Liver (tissue), 3 donors: Measurements from ENCODE around the gene SLC25A10.

Source experiments
- GABPA ChIP-seq, 2 donors: IDR thresholded peaks in 1 of 2; conservative IDR thresholded peaks in 1 of 2; 2 replicates each; pipeline ENCODE4 v1.6.1; 2016; ENCODE audit warnings: antibody characterized with exemption in 2 of 2, mild to moderate bottlenecking in 1 of 2, moderate library complexity in 1 of 2
- NR2F2 ChIP-seq: IDR thresholded peaks from 2 replicates; pipeline ENCODE4 v1.6.1; 2016; ENCODE audit warnings: antibody characterized with exemption
- RAD21 ChIP-seq, 2 donors: IDR thresholded peaks; 2 replicates each; pipeline ENCODE4 v1.6.1; 2016; ENCODE audit warnings: antibody characterized with exemption in 2 of 2, mild to moderate bottlenecking in 2 of 2
- RXRA ChIP-seq, 2 donors: IDR thresholded peaks; 2 replicates each; pipeline ENCODE4 v1.6.1; 2017 to 2018; ENCODE audit warnings: antibody characterized with exemption in 2 of 2, mild to moderate bottlenecking in 1 of 2
- TAF1 ChIP-seq: conservative IDR thresholded peaks from 2 replicates; pipeline ENCODE4 v1.6.1; 2016; ENCODE audit warnings: antibody characterized with exemption, mild to moderate bottlenecking
- YY1 ChIP-seq: IDR thresholded peaks from 2 replicates; pipeline ENCODE4 v1.6.1; 2016; ENCODE audit warnings: antibody characterized with exemption, mild to moderate bottlenecking
- TF ChIP-seq, protein P1 (sequence below): fragments of 150-350 bp; IDR thresholded peaks from 2 replicates; pipeline ENCODE4 v1.5.1; 2017; ENCODE audit warnings: improper control_type of control experiment, low read depth, low read length; ENCODE audit not compliant: missing input control
- TF ChIP-seq, protein P2 (sequence below): IDR thresholded peaks from 2 replicates; pipeline ENCODE4 v1.6.1; 2016; ENCODE audit warnings: antibody characterized with exemption
- TF ChIP-seq, protein P3 (sequence below): IDR thresholded peaks from 2 replicates; pipeline ENCODE4 v1.6.1; 2016; ENCODE audit warnings: antibody characterized with exemption, mild to moderate bottlenecking
- TF ChIP-seq, protein P4 (sequence below): IDR thresholded peaks from 2 replicates; pipeline ENCODE4 v1.6.1; 2016; ENCODE audit warnings: antibody characterized with exemption
- TF ChIP-seq, protein P5 (sequence below): IDR thresholded peaks from 2 replicates; pipeline ENCODE4 v1.6.1; 2016; ENCODE audit warnings: antibody characterized with exemption
- donor health status: healthy.
- donor health status: healthy.

DNA sequence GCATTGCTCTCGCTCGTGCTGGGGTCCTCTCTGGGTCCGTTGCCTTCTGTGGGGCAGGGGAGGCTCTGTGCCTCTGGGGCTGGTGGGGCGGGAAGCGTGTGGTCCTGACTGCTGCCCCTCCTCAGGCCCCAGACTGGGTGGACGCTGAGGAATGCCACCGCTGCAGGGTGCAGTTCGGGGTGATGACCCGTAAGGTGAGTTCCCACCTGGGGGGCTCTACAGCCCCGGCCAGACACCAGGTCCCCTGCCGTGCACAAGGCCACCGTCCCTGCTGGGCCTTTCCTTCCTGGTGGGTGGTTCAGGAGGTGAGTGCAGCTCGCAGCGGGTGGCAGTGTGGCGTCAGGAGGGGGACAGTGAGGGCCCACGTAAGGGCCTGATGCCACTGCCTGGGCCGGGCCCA is 21.5 kb upstream of the SLC25A10 start:
- TF ChIP-seq, protein P1, sequence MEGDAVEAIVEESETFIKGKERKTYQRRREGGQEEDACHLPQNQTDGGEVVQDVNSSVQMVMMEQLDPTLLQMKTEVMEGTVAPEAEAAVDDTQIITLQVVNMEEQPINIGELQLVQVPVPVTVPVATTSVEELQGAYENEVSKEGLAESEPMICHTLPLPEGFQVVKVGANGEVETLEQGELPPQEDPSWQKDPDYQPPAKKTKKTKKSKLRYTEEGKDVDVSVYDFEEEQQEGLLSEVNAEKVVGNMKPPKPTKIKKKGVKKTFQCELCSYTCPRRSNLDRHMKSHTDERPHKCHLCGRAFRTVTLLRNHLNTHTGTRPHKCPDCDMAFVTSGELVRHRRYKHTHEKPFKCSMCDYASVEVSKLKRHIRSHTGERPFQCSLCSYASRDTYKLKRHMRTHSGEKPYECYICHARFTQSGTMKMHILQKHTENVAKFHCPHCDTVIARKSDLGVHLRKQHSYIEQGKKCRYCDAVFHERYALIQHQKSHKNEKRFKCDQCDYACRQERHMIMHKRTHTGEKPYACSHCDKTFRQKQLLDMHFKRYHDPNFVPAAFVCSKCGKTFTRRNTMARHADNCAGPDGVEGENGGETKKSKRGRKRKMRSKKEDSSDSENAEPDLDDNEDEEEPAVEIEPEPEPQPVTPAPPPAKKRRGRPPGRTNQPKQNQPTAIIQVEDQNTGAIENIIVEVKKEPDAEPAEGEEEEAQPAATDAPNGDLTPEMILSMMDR, result no peak
- TF ChIP-seq YY1 (no peak), NR2F2 (no peak), RXRA (IDR thresholded peaks at IDR 0.05) (no peak), TAF1 (no peak), RAD21 (IDR thresholded peaks at IDR 0.05) (no peak), GABPA (IDR thresholded peaks at IDR 0.05 in 1 of 2, conservative IDR thresholded peaks at IDR 0.05 in 1 of 2) (no peak)
- TF ChIP-seq, protein P2, sequence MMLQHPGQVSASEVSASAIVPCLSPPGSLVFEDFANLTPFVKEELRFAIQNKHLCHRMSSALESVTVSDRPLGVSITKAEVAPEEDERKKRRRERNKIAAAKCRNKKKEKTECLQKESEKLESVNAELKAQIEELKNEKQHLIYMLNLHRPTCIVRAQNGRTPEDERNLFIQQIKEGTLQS, result no peak
- TF ChIP-seq, protein P3, sequence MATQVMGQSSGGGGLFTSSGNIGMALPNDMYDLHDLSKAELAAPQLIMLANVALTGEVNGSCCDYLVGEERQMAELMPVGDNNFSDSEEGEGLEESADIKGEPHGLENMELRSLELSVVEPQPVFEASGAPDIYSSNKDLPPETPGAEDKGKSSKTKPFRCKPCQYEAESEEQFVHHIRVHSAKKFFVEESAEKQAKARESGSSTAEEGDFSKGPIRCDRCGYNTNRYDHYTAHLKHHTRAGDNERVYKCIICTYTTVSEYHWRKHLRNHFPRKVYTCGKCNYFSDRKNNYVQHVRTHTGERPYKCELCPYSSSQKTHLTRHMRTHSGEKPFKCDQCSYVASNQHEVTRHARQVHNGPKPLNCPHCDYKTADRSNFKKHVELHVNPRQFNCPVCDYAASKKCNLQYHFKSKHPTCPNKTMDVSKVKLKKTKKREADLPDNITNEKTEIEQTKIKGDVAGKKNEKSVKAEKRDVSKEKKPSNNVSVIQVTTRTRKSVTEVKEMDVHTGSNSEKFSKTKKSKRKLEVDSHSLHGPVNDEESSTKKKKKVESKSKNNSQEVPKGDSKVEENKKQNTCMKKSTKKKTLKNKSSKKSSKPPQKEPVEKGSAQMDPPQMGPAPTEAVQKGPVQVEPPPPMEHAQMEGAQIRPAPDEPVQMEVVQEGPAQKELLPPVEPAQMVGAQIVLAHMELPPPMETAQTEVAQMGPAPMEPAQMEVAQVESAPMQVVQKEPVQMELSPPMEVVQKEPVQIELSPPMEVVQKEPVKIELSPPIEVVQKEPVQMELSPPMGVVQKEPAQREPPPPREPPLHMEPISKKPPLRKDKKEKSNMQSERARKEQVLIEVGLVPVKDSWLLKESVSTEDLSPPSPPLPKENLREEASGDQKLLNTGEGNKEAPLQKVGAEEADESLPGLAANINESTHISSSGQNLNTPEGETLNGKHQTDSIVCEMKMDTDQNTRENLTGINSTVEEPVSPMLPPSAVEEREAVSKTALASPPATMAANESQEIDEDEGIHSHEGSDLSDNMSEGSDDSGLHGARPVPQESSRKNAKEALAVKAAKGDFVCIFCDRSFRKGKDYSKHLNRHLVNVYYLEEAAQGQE, result no peak
- TF ChIP-seq, protein P4, sequence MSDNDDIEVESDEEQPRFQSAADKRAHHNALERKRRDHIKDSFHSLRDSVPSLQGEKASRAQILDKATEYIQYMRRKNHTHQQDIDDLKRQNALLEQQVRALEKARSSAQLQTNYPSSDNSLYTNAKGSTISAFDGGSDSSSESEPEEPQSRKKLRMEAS, result no peak
- TF ChIP-seq, protein P5, sequence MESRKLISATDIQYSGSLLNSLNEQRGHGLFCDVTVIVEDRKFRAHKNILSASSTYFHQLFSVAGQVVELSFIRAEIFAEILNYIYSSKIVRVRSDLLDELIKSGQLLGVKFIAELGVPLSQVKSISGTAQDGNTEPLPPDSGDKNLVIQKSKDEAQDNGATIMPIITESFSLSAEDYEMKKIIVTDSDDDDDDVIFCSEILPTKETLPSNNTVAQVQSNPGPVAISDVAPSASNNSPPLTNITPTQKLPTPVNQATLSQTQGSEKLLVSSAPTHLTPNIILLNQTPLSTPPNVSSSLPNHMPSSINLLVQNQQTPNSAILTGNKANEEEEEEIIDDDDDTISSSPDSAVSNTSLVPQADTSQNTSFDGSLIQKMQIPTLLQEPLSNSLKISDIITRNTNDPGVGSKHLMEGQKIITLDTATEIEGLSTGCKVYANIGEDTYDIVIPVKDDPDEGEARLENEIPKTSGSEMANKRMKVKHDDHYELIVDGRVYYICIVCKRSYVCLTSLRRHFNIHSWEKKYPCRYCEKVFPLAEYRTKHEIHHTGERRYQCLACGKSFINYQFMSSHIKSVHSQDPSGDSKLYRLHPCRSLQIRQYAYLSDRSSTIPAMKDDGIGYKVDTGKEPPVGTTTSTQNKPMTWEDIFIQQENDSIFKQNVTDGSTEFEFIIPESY, result no peak
